GM21526 (cell line): Measurements from ENCODE around the gene S100A9.

ENCODE experiments used
- ATAC-seq: cut with Tn5 transposase; IDR thresholded peaks from one replicate; pipeline ENCODE4 v1.9.1; 2021; ENCODE audit warnings: moderate library complexity; ENCODE audit not compliant: unreplicated experiment, low FRiP score

S100A9 gene

DNA sequence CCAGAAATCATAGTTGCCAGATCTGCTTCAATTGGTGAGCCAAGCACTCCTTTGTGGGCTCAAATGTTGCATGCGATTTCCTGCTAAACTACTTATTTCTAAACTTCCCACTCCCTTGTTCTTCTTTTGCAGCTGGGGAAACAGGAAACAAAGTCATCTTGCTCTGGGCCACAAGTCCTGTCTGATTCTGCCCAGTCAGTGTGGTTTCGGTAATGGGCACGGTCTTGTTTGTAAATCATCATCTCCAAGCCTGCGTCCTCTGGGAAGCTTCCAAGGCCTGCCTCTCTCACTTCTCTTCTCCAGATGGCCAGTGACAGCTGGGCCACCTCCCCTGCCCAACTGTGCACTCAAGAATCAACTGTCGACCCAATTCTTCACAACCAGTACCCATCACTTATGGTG lies 28.8 kb downstream of the S100A9 start:
- ATAC-seq, result no peak

DNA sequence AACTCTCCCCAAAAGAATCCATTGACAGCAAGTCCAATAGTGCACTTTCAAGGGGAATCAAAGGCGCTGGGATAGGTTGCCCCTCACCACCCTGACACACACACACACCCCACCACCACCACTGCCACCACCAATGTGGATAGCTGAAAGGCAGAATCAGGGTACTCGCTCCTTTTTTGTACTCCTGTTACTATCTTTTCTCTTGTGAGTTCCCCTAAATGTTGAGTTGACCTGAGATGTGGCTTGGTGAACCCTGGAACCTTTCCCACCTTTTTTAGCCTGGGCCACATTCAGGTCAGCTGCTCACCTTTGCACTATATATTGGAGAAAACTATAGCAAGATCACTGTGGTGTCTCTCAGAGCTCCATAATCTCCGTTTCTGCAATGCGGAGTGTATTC lies 29.3 kb downstream of the S100A9 start:
- ATAC-seq, result no peak

DNA sequence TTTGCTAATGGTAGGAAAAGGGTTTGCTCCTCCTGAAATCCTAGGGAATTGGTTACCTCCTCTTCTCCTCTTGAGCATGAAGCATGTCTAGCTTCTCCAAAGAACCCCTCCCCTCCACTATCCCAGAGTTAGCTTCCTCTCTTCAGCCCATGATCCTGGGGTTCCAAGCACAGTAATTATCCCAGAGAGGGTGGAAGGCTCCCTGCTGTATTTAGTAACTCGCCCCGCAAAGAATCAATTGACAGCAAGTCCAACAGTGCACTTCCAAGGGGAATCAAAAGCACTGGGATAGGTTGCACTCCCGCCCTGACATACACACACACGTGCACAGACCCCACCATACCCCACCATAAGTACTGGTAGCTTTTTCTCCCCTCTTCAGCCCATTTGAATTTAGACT lies 30.1 kb downstream of the S100A9 start:
- ATAC-seq, result no peak

DNA sequence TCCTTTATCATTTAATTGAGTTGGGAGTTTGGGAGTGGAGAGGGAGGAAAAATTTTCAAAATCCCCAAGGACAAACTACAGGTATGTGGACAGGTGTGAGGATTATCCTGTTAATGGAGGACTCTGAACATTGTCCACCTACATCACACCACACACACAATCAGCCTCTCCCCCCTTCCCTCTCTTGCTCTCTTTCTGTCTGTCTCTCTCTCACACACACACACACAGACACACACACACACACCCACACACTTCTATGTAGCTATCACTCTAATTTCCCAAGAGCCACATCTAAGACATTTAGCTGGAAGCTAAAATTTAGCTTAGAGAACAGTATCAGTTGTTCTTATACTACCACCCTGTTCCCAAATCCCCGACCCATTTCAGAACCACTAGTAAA lies 31.7 kb downstream of the S100A9 start:
- no peak for ATAC-seq

DNA sequence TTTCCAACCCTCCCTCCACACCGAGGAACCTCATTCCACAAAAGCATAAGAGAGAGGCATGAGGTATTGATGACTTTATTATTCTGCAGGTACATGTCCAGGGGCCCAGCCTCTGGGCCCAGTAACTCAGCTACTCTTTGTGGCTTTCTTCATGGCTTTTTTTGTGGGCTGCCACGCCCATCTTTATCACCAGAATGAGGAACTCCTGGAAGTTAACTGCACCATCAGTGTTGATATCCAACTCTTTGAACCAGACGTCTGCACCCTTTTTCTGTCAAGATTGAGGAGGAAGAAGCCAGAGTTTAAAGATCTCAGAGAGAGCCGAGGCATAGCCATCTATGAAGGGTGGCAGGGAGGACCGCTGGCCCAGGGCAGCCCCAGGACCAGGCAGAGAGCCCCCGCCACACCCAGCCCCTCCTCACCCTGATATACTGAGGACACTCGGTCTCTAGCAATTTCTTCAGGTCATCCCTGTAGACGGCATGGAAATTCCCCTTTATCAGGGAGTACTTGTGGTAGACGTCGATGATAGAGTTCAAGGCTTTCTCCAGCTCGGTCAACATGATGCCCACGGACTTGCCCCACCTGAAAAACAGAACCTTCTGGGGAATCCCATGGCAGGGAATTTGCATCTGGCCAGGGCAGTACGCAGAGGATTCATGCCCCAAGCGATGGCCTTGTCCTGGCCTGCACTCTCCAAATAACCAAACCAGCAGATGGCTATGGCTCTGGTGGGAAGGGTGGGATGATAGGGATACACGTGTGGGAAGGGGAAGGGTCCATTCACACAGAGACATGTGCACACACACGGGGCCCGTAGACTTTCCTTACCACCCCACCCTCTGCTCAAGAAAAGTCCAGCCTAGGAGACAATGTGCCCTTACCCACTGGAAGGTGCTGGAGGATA lies 32.6 kb downstream of the S100A9 start:
- ATAC-seq, result no peak

DNA sequence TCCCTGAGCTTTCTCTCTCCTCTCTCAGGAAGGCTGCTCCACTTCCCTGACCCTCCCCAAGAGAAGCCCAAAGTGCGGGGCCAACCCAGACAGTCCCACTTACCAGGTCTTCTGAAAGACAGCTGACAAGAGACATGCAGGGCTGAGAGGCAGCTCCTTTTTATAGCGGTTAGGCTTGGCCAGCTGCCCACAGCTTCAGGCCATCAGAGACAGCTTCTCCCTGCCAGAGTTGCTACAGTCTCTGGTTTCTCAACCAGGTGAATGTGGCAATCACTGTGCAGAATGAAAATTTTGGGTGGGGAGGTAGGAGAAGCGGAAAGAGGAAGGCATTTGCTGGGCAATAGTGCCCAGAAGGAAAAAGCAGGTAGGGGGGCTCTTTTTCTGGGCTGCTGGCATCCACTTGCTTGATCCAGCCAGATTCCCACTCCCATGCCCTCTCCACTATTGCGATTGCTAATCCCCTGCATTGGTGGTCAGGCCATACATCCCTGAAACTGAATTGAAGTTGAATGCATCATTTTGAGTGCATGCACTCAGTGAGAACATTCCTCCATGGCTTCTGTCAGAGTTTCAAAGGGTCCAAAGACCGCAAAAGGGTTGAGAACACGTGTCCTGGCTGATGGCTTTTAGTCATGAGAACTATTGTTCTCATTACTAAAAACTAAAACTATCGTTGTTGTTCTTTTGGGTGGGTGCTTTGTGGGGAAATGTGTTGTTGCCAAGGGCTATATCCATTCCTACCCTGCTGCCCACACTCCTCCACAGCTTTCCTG lies 33.5 kb downstream of the S100A9 start, which contains the start of gene S100A8:
Gene S100A8, minus strand, starts transcription at position 136 of the 773 bp plus-strand sequence. CDS start 538 bp downstream, outside the sequence.
- ATAC-seq, result no peak

DNA sequence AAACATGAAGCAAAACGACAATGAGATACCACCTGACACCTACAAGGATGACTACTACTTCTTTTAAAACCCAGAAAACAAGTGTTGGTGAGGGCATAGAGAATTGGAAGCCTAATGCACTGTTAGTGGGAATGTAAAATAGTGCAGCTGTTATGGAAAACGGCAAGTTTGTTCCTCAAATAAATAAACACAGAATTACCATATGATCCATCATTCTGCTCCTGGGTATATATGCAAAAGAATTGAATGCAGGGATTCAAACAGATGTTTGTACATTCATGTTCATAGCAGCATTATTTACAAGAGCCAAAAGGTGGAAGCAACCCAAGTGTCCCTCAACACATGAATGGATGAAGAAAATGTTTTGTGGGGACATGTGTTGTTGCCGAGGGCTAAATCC lies 34.6 kb downstream of the S100A9 start:
- no peak for ATAC-seq

DNA sequence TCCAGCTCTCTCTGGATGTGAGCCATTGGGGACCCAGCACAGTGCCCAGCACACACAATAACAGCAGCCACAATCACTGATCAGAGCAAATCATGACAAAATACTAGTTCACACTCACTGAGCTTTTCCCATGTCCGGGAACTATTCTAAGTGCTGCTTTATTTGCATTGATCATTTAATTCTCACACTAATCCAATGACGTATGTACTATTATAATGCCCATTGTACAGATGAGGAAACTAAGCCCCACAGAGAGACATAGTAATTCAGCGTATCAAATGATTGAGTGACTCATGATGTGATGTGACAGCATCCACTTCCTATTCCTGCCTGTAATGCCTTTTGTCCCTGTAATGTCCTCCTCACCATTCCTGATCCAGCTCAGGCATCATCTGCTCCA lies 35.2 kb downstream of the S100A9 start:
- no peak for ATAC-seq

DNA sequence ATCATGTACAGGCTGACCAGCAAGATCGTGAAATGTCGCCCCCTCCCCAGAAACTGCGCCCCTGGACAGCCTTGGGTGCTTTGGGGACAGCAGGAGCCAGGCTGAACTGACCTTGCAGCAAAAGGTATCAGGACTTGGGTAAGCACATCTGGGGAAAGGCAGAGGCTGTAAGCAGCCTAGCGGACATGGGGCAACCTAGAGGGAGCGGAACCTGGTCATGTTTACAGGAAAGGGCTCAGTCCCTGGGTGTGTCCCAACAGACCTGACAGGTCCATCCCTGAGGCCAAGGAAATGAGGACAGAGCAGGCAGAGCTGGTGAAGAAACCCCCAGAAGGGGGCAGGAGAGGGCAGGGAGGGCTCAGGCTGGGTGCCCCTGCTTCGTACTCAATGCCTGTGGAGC lies 36.3 kb downstream of the S100A9 start:
- no peak for ATAC-seq

DNA sequence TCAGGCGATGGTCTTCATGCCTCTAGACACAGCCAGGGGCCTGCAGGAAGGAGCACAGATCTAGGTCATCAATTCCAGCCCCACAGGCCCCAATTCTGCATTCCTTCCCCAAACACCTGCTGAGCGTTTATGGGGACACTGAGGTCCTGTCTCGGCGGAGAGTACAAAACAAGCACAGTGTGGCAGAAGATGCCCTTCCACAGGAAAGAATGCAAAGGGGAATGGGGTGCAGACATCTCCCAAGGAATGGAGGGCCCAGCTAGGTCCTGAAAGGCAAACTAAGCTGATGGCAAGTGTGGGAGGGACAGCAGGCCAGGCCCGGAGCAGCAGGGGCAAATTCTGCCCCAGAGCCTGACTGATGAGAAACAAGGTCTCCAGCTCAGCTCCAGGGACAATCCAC lies 36.7 kb downstream of the S100A9 start:
- no peak for ATAC-seq

DNA sequence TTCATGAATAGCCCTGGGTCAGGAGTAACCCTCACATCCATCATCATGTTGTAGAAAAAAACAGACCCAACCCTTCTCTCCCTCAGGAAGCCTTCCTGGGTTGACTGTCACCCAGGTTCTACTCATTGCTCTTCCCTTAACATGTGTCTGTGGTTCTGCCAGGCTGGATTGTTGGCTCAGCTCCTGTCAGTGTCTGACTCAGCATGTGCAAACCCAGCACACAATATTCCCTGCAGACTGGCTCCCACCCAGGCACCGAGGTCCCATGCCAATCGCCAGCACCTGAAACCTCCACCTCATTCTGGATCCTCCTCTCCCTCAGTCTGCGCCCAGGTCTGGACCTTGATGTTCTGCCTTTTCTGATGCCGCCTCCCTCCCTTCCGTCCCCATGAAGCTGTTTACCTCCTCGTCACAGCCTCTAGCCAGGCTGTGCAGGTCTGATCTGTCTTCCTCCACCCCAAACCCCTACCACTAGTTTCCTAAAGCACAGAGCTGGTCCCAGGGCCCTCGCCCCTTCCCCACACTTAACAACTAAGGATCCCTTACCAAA lies 37.6 kb downstream of the S100A9 start:
- no peak for ATAC-seq

DNA sequence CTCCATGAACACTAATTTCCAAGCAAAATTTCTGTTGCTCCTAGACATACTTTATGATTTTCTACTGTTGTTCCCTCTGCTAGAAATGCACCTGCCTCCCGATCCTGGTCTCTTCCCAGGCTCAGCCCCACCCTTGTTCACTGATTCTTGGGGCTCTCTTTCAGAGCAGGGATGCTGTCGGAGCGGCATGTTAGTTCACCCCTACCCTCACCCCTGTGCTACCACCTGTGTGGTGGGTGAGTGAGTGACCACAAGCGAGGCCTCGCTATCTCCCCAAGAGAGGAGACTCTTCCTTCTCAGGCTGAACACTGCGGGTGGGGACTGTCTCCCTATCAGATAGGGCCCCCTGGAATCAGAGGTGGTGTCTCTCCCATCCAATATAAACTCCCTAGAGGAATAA lies 38.1 kb downstream of the S100A9 start:
- no peak for ATAC-seq

DNA sequence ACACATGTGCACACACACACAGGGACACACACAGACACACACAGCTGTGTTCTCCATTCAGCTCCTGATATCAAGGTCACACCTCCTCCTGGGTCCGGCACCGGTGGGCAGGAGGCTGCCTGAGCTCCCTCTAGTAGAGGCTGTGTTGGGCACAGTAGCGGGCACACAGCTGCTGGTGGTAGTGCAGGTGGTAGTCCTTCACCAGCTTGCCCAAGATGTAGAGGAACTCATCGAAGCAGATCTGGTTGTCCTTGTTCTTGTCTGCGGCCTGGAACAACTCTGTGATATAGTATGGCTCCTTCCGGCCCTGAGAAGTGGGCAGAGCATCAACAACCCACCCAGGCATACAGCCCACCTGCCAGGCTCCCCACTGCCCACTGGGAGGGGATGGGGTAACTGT lies 38.8 kb downstream of the S100A9 start:
- ATAC-seq, result no peak

DNA sequence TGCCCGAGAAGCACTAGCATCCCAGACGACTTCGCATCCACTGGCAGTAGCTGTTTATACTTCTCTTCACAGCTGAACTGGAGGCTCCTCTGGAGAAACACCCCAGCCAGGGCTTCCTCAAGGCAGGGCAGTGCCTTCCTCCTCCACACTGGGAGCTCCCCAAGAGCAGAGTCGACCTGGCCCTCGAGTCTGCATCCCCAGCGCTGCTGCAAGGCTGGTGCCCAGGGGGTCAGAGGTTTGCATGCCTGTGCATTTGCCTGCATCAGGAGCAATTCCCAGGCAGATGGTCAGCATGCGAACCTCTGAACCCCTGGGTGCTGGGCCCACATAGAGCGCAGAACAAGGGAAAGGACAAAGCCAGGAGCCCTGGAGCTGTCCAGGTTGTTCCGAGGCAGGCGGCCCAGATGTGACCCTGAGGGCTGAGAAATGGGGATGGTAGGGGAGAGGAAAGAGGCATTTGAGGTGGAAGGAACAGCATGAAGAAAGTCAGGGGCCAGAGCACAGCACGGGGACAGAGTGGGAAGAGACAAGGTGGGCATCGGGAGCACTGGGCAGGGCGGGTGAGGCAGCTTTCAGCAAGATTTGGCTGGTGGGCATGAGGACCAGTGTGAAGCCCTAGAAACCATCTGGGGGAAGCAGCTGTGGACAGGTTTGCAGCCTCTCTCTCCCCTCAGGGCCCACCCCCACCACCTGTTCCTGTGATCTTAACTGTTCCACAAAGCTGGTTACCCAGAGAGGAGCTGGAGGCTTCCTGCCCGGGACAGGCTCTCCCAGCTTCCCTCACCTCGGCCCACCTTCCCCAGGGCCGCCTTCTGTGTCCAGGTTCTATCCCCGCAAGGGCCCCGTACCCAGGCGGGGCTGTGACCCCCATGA lies 39.6 kb downstream of the S100A9 start:
- no peak for ATAC-seq

DNA sequence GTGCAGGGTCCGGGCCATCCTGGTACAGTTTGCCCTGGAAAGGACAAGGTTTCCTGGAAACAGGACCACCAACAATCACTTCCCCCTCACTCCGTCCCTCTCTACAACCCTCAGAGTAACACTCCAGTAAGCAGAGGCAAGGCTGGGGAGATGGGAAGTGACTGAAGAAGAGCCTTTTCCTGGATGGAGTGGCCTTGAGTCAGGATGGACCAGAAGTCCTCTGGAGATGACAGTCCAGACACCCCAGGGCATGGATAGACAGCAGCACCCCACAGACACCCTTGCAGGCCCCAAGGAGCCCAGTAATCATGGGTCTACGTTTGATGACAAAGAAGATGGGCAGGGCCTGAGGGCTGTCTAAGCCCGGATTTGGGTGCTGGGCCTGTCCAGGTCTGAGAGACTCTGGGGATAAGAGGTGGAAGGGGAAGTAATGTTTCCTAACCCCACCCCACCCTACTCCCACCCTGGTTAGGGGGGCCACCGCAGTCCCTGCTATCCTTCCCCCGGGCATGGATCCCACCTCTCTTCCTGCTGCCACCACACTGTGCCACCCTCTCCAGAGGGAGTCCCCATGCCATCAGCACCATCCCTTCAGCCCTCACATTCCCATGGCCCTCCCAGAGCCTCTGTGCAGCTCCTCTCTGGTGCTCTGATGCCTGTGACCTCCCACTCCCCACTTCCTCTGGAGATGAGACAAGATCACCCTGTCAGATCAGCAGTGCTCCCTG lies 40.4 kb downstream of the S100A9 start:
- ATAC-seq, result no peak

DNA sequence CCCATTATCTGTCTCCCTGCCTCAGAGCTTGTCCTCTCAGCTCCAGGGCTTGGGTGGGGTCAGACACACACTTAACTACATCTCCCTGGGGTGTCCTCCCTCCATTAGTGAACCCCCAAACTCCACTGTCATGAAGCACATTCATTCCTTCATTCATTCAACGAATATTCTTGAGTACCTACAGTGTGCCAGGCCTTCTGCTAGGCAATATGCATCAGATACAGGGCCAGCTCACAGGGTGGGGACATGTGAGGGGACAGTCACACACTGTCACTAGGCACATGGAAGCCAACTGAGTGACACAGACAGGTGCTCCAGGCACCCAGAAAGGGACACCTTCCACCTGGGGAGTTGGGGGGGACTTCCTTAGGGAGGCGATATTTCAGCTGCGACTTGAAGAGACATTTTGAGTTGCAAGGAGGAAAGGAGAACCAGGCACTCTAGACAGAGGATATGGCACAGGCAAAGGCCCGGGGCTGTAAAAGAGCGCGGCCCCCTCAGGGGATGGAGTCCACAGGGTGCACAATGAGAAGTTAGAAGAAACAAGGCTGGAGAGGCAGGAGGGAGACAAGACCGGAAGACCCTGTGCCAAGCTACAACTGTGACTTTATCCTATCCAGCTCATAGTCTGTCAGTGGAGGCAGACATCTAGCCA lies 41.9 kb downstream of the S100A9 start:
- ATAC-seq, result no peak

DNA sequence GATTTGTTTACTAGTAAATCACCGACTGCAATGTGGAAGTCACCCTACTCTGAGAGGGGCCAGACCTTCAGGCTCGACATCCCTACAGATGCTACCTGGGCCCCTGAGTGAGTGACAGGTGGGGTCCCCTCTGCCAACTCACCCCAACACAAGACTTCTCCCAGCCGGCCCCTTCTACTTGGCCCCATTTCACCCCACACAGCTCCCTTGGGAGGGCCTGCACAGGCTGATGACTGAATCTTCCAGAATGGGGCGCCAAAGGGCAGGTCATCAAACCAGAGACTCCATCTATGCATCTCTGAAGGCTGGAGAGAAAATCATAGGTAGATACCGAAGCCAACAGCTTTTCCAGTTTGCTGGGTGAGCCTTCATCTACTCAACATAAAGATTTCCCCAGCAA lies 42.6 kb downstream of the S100A9 start:
- ATAC-seq, result no peak

DNA sequence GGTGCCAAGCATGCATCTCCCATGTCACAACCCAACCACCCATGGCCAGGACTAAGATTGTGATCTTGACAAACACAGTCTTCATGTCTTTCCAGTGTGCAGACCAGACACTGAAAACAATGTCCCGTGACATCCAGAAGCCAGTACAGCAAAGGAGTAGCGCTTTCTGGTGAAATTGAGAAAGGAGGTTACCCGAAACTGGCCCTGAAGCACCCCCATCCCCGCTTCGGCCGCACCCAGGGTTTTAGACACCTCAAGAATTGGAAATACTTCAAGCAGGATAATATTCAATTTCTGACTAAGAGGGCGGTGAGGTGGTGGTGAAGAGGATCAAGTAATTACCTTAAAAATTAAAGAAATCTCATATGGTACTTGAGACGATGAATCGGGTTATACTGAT lies 43.8 kb downstream of the S100A9 start:
- no peak for ATAC-seq

DNA sequence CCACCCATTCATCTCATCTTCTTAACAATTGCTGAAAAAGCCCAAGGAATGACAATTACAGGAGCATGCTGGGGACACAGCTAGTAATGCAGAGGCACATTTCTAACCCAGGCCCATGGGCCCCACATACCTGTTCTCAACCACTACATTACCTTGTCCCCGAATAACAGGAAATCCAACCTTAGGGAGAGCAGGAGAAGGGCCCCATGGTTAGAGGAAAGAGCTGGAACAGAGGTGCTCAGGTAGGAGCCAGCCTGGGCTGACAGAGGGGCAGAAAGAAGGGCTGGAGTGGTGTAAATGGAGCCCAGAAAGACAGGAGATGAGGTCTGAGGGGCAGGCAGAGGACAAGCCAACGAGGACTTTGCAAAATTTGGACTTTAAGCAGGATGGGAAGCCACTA lies 44.6 kb downstream of the S100A9 start:
- ATAC-seq, result no peak
